ENCODE measurements around the gene RBAK. TPM values are rescaled to one million over a fixed set of nuclear protein-coding genes. Genes with fewer than 3 reads are reported as not detected.

The RBAK gene
- total RNA-seq, 2 donors from 2014 or later: 14.2 to 15.7 TPM

Other genes with a start within 250 kb of the RBAK start
- under 1 TPM in 1 of 2 donors, not detected in 1; 0.10 TPM for gene PAPOLB, start 183.8 kb upstream of the RBAK start, total RNA-seq
- gene RADIL, start 162.1 kb upstream of the RBAK start, total RNA-seq: under 1 TPM in 1 of 2 donors, not detected in 1; 0.19 TPM
- not detected for gene MMD2, start 86.7 kb upstream of the RBAK start, total RNA-seq
- gene WIPI2, start 144.4 kb downstream of the RBAK start, total RNA-seq: 10 to 100 TPM; 41.9 to 45.1 TPM
- under 1 TPM; 0.11 to 0.52 TPM for gene SLC29A4, start 237.1 kb downstream of the RBAK start, total RNA-seq

All from natural killer cell treated with Interleukin-12 subunit alpha and Interleukin-12 subunit beta and Interleukin-15 and Interleukin-18, amount 100 ng/mL, for 72 hours (primary cell).